ENCODE measurements around the gene CEMP1.

CEMP1 gene

GRCh38 chr16:2505695-2506094 is 25.5 kb downstream of the CEMP1 start:
- Histone ChIP-seq H3K9me3 (no peaks in the 10 kb centered on the region), H3K27me3 (no peaks in the 10 kb centered on the region), H3K4me1 (ENCODE audit: control insufficient read depth in 1 of 2, insufficient read depth in 1 of 2, low read depth in 1 of 2, low read length in 1 of 2) (peaks cover 59 to 69% of the 10 kb centered on the region in 2 experiments), H3K4me3 (ENCODE audit: low read depth in 1 of 2, low read length in 1 of 2) (no peak overlapping the region), H3K36me3 (no peaks in the 10 kb centered on the region), H3K27ac (no peak overlapping the region)
- TF ChIP-seq CTCF (IDR thresholded peaks at IDR 0.05): no peak

- Histone ChIP-seq H3K4me3 (ENCODE audit: low read depth in 1 of 2, low read length in 1 of 2) (no peak overlapping the region), H3K9me3 (no peaks in the 10 kb centered on the region), H3K36me3 (peaks cover 5% of the 10 kb centered on the region), H3K27me3 (no peaks in the 10 kb centered on the region), H3K4me1 (ENCODE audit: control insufficient read depth in 1 of 2, insufficient read depth in 1 of 2, low read depth in 1 of 2, low read length in 1 of 2) (peaks cover 30 to 39% of the 10 kb centered on the region in 2 experiments), H3K27ac (peak overlapping the region; percentile 38)
- TF ChIP-seq CTCF (IDR thresholded peaks at IDR 0.05): no peak
Observed at GRCh38 chr16:2501946-2502895, 29.0 kb downstream of the CEMP1 start.

- Histone ChIP-seq H3K9me3 (no peaks in the 10 kb centered on the region), H3K27me3 (no peaks in the 10 kb centered on the region), H3K4me1 (ENCODE audit: control insufficient read depth in 1 of 2, insufficient read depth in 1 of 2, low read depth in 1 of 2, low read length in 1 of 2) (peaks cover 21 to 29% of the 10 kb centered on the region in 2 experiments), H3K27ac (peak overlapping the region; percentile 16), H3K4me3 (ENCODE audit: low read depth in 1 of 2, low read length in 1 of 2) (no peak overlapping the region), H3K36me3 (peaks cover 16% of the 10 kb centered on the region)
- TF ChIP-seq CTCF (IDR thresholded peaks at IDR 0.05): peak; percentile 96
Observed at GRCh38 chr16:2500918-2501750, 30.1 kb downstream of the CEMP1 start.

- Histone ChIP-seq H3K36me3 (peaks cover 16% of the 10 kb centered on the region), H3K27me3 (no peaks in the 10 kb centered on the region), H3K4me3 (ENCODE audit: low read depth in 1 of 2, low read length in 1 of 2) (no peak overlapping the region), H3K27ac (no peak overlapping the region), H3K4me1 (ENCODE audit: control insufficient read depth in 1 of 2, insufficient read depth in 1 of 2, low read depth in 1 of 2, low read length in 1 of 2) (peaks cover 21 to 26% of the 10 kb centered on the region in 2 experiments), H3K9me3 (no peaks in the 10 kb centered on the region)
- TF ChIP-seq CTCF (IDR thresholded peaks at IDR 0.05): no peak
Observed at GRCh38 chr16:2500430-2500917, 30.7 kb downstream of the CEMP1 start.

- Histone ChIP-seq H3K4me3 (ENCODE audit: low read depth in 1 of 2, low read length in 1 of 2) (no peak overlapping the region), H3K36me3 (peaks cover 16% of the 10 kb centered on the region), H3K27me3 (no peaks in the 10 kb centered on the region), H3K27ac (no peak overlapping the region), H3K4me1 (ENCODE audit: control insufficient read depth in 1 of 2, insufficient read depth in 1 of 2, low read depth in 1 of 2, low read length in 1 of 2) (peaks cover 21 to 26% of the 10 kb centered on the region in 2 experiments), H3K9me3 (no peaks in the 10 kb centered on the region)
- no peak for TF ChIP-seq CTCF (IDR thresholded peaks at IDR 0.05)
Observed at GRCh38 chr16:2499890-2500429, 31.2 kb downstream of the CEMP1 start.

All from neutrophil (primary cell).